CD8-positive, alpha-beta memory T cell (primary cell): Measurements from ENCODE around the gene NQO2. TPM values are rescaled to one million over a fixed set of nuclear protein-coding genes. Genes with fewer than 3 reads are reported as not detected.

Experiments
- CTCF ChIA-PET: fragments of 350-600 bp; sonication (Branson Sonifier 250); formaldehyde crosslinking; loops from one replicate; lab custom pipeline; 2021; ENCODE audit warnings: antibody characterized with exemption; lab: Charles Lee
- POLR2A ChIA-PET: fragments of 350-600 bp; sonication (Branson Sonifier 250); formaldehyde crosslinking; loops from one replicate; lab custom pipeline; 2021; ENCODE audit warnings: antibody characterized with exemption; lab: Charles Lee
- DNase-seq, 5 donors: peaks; one replicate each; pipeline versions ENCODE4 v3.0.0 to v3.0.0-alpha.2; 2020 to 2022; ENCODE audit warnings: mixed read lengths in 1 of 5
- H3K27ac ChIP-seq: one replicate; pipeline ENCODE4 v1.7.0; 2013; ENCODE audit warnings: low read depth, mild to moderate bottlenecking, low read length, moderate library complexity
- H3K27me3 ChIP-seq: 2 replicates; pipeline ENCODE4 v1.7.0; 2013; ENCODE audit warnings: low read length, mild to moderate bottlenecking; ENCODE audit not compliant: insufficient read depth, poor library complexity, severe bottlenecking
- H3K36me3 ChIP-seq: 2 replicates; pipeline ENCODE4 v1.7.0; 2013; ENCODE audit warnings: mild to moderate bottlenecking, low read length, moderate library complexity; ENCODE audit not compliant: insufficient read depth
- H3K4me1 ChIP-seq: 2 replicates; pipeline ENCODE4 v1.7.0; 2013; ENCODE audit warnings: mild to moderate bottlenecking, low read length, moderate library complexity; ENCODE audit not compliant: insufficient read depth
- H3K4me3 ChIP-seq: 2 replicates; pipeline ENCODE4 v1.7.0; 2013; ENCODE audit warnings: mild to moderate bottlenecking, low read length
- H3K9me3 ChIP-seq: 2 replicates; pipeline ENCODE4 v1.7.0; 2013; ENCODE audit warnings: mild to moderate bottlenecking, low read length
- H3K27ac Mint-ChIP-seq, 8 donors: one replicate each; pipeline ENCODE4 v1.8.0; 2020 to 2021; ENCODE audit warnings: mixed read lengths in 8 of 8, mild to moderate bottlenecking in 6 of 8, inconsistent platforms in 3 of 8, moderate library complexity in 3 of 8
- H3K27me3 Mint-ChIP-seq, 2 donors: one replicate each; pipeline ENCODE4 v1.8.0; 2020 to 2021; ENCODE audit warnings: mixed read lengths in 2 of 2, mild to moderate bottlenecking in 1 of 2, moderate library complexity in 1 of 2
- H3K36me3 Mint-ChIP-seq, 3 donors: one replicate each; pipeline ENCODE4 v1.8.0; 2020 to 2021; ENCODE audit warnings: mixed read lengths in 3 of 3, inconsistent platforms in 1 of 3, mild to moderate bottlenecking in 1 of 3
- H3K4me1 Mint-ChIP-seq, 3 donors: one replicate each; pipeline ENCODE4 v1.8.0; 2020 to 2021; ENCODE audit warnings: mixed read lengths in 3 of 3, inconsistent platforms in 1 of 3, mild to moderate bottlenecking in 1 of 3
- H3K4me3 Mint-ChIP-seq, 7 donors: one replicate each; pipeline ENCODE4 v1.8.0; 2020 to 2021; ENCODE audit warnings: mixed read lengths in 7 of 7, mild to moderate bottlenecking in 6 of 7, moderate library complexity in 4 of 7, inconsistent platforms in 2 of 7
- H3K9me3 Mint-ChIP-seq, 5 donors: one replicate each; pipeline ENCODE4 v1.8.0; 2020 to 2022; ENCODE audit warnings: mixed read lengths in 5 of 5, mild to moderate bottlenecking in 3 of 5, moderate library complexity in 2 of 5, inconsistent platforms in 1 of 5
- polyA plus RNA-seq: library from polyadenylated mRNA; unstranded; fragments of 300-500 nt; fragmentation: Illumina TruSeq; gene quantifications from one replicate; pipeline ENCODE4 v1.2.3, GENCODE V29; 2021
- total RNA-seq, 2 experiments: library from RNA; stranded (reverse); gene quantifications; one replicate each; pipeline ENCODE4 v1.2.3, GENCODE V29; 2021

Gene NQO2
- total and polyA plus RNA-seq, 3 experiments from 2014 or later: 15.6 to 53.5 (median 18.5) TPM

DNA sequence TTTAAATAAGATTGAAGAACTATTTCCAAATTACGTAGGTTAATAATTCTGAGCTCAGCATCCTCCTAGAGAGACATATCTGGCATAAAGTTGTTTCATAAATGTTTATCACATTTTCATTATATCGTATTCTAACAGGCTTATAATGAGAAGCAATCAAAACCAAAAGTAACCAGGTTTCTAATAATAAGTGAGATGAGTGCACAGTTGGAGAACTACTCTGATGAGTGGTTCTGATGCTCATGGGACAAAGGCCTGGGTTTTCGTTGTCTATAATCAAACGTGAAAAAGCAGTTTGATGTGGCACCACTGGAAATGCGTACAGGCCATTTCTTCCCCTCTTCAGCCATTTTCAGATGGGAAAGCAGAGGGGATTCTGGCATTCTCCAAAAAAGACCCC is 23.6 kb upstream of the NQO2 start:
- no peaks in the 10 kb centered on the region for H3K27me3 ChIP-seq
- ChIA-PET CTCF (interaction anchor here (0.9 to 8.6 kb wide), 5 partner anchors 9 to 226 kb away, joined by 3 to 65 read pairs (median 3); partner anchors contain the start of gene MYLK4), POLR2A (no interaction called here)
- no peaks in the 10 kb centered on the region for H3K9me3 Mint-ChIP-seq
- H3K27me3 Mint-ChIP-seq: peaks cover 7 to 14% of the 10 kb centered on the region in 2 donors
- no peaks in the 10 kb centered on the region for H3K9me3 ChIP-seq
- H3K4me1 ChIP-seq: peaks cover 12% of the 10 kb centered on the region
- no peak for DNase-seq
- H3K4me1 Mint-ChIP-seq: peaks cover 16 to 36% (median 23%) of the 10 kb centered on the region in 3 donors
- H3K27ac Mint-ChIP-seq: peak overlapping the region in 1 of 8 donors; percentile 60
- no peak overlapping the region for H3K4me3 ChIP-seq
- no peaks in the 10 kb centered on the region for H3K36me3 ChIP-seq
- peak overlapping the region in 3 of 7 donors; percentile 24 to 89 (median 80) for H3K4me3 Mint-ChIP-seq
- H3K27ac ChIP-seq: no peak overlapping the region
- peaks cover 0 to 2% (median 0%) of the 10 kb centered on the region in 3 donors for H3K36me3 Mint-ChIP-seq

- peak overlapping the region in 2 of 8 donors; percentile 60 to 92 for H3K27ac Mint-ChIP-seq
- H3K9me3 ChIP-seq: no peaks in the 10 kb centered on the region
- peaks cover 16 to 34% (median 22%) of the 10 kb centered on the region in 3 donors for H3K4me1 Mint-ChIP-seq
- peaks cover 11% of the 10 kb centered on the region for H3K4me1 ChIP-seq
- no peak overlapping the region for H3K4me3 ChIP-seq
- H3K27me3 ChIP-seq: no peaks in the 10 kb centered on the region
- no peaks in the 10 kb centered on the region for H3K36me3 ChIP-seq
- POLR2A ChIA-PET: no interaction called here
- peaks cover 0 to 1% (median 0%) of the 10 kb centered on the region in 3 donors for H3K36me3 Mint-ChIP-seq
- CTCF ChIA-PET: interaction anchor here (1.0 to 8.6 kb wide), 4 partner anchors 8 to 226 kb away, joined by 3 to 65 read pairs (median 3); partner anchors contain the start of gene MYLK4
- no peak overlapping the region for H3K27ac ChIP-seq
- peaks cover 7 to 17% of the 10 kb centered on the region in 2 donors for H3K27me3 Mint-ChIP-seq
- no peak for DNase-seq
- no peaks in the 10 kb centered on the region for H3K9me3 Mint-ChIP-seq
- peak overlapping the region in 4 of 7 donors; percentile 15 to 89 (median 66) for H3K4me3 Mint-ChIP-seq
These were observed 23.1 kb upstream of the NQO2 start for GRCh38 chr6:2976571-2977085.

- peak overlapping the region in 2 of 7 donors; percentile 80 to 89 for H3K4me3 Mint-ChIP-seq
- no peaks in the 10 kb centered on the region for H3K27me3 ChIP-seq
- H3K4me1 Mint-ChIP-seq: peaks cover 9 to 28% (median 16%) of the 10 kb centered on the region in 3 donors
- H3K27me3 Mint-ChIP-seq: peaks cover 7 to 13% of the 10 kb centered on the region in 2 donors
- H3K27ac Mint-ChIP-seq: peak overlapping the region in 1 of 8 donors; percentile 58
- no peaks in the 10 kb centered on the region for H3K36me3 ChIP-seq
- ChIA-PET POLR2A (no interaction called here), CTCF (interaction anchor here (0.8 to 8.6 kb wide), 3 partner anchors 11 to 131 kb away, joined by 3 to 65 read pairs (median 5); no protein-coding TSS in a partner anchor)
- H3K27ac ChIP-seq: no peak overlapping the region
- H3K4me1 ChIP-seq: peaks cover 4% of the 10 kb centered on the region
- H3K36me3 Mint-ChIP-seq: no peaks in the 10 kb centered on the region
- H3K9me3 Mint-ChIP-seq: no peaks in the 10 kb centered on the region
- DNase-seq: no peak
- no peak overlapping the region for H3K4me3 ChIP-seq
- no peaks in the 10 kb centered on the region for H3K9me3 ChIP-seq
These were observed 22.4 kb upstream of the NQO2 start for GRCh38 chr6:2977290-2977689.

DNA sequence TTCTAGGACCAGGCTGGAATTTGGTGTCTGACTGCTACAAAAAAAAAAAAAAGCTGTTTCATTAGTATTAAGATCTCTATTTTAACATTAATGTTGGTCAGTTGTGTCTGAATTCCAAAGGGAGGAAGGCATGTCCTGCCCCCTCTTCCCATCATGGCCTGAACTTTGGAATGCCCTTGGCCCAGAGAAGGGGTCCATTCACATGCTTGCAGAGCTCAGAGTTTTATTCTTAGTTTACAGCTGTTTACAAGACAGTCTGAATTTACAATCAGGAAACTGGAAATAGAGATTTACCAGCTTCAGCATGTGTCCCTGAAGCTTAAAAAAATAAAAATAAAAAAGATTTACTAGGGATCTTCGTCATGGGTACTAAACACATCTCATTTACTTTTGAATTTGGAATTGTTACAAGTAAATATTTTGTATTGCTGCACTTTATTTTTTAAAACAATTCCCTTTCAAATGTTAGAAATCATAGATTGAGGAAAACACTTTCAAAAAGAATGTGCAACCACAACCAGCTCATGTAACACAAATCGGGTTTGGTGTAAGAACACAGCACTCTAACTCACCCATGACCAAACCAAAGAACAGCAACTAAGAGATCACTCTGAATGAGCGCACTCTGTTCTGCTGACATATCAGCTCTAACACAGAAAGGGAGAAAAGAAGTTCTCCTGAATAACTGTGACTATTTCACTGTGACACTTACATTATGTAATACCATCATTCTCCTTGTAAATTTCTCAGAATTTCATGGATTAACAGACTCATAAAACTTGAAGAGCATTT is 21.7 kb upstream of the NQO2 start:
- Histone ChIP-seq H3K4me1 (peaks cover 4% of the 10 kb centered on the region), H3K4me3 (no peak overlapping the region), H3K9me3 (no peaks in the 10 kb centered on the region), H3K27me3 (no peaks in the 10 kb centered on the region), H3K27ac (no peak overlapping the region), H3K36me3 (no peaks in the 10 kb centered on the region)
- no peak for DNase-seq
- H3K36me3 Mint-ChIP-seq: no peaks in the 10 kb centered on the region
- H3K4me1 Mint-ChIP-seq: peaks cover 5 to 21% (median 11%) of the 10 kb centered on the region in 3 donors
- ChIA-PET CTCF (interaction anchor here (0.8 to 8.6 kb wide), 3 partner anchors 11 to 132 kb away, joined by 3 to 65 read pairs (median 5); no protein-coding TSS in a partner anchor), POLR2A (interaction anchor here (0.6 to 0.7 kb wide), 2 partner anchors 15 to 41 kb away, joined by 3 read pairs; no protein-coding TSS in a partner anchor)
- no peak overlapping the region for H3K4me3 Mint-ChIP-seq
- no peaks in the 10 kb centered on the region for H3K9me3 Mint-ChIP-seq
- peaks cover 7 to 13% of the 10 kb centered on the region in 2 donors for H3K27me3 Mint-ChIP-seq
- peak overlapping the region in 1 of 8 donors; percentile 14 for H3K27ac Mint-ChIP-seq

DNA sequence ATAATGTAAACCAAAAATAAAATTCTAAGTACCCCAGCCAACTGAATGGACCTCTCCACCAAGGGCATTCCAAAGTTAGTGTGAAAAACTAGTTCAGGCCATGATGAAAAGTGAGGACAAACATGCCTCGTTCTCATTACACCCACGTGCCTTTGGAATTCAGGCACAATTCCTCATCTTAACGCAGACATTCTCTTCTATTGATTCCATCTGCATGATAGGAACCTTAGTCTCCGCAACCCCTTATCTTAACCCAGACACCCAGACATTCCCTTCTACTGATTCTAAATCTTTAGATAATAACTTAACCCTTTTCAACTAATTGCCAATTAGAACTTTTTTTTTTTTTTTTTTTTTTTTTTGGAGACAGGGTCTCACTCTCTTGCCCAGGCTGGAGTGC is 20.8 kb upstream of the NQO2 start:
- no peak for DNase-seq
- H3K4me1 ChIP-seq: no peaks in the 10 kb centered on the region

DNA sequence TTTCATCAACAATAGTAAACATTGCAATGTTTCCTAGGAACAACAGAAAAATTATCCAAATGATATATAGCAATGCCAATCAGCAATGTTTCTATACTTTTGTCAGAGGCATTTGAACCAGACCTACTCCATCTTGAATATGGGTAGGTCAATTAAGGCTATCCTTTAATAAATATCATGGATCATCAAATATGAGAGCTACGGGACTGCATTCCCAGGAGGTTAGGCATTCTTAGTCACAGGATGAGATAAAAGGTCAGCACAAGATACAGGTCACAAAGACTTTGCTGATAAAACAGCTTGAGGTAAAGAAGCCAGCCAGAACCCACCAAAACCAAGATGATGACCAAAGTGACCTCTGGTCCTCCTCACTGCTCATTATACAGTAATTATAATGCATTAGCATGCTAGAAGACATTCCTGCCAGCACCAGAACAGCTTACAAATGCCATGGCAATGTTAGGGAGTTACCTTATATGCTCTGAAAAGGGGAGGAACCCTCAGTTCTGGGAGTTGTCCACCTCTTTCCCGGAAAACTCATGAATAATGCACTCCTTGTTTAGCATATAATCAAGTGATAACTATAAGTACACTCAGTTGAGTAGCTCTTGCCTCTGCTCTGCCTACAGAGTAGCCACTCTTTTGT is 19.8 kb upstream of the NQO2 start:
- POLR2A ChIA-PET: no interaction called here
- Mint-ChIP-seq H3K4me3 (no peak overlapping the region), H3K27me3 (peaks cover 7 to 12% of the 10 kb centered on the region in 2 donors), H3K9me3 (no peaks in the 10 kb centered on the region), H3K36me3 (no peaks in the 10 kb centered on the region), H3K4me1 (peaks cover 0 to 9% (median 0%) of the 10 kb centered on the region in 3 donors), H3K27ac (no peak overlapping the region)
- Histone ChIP-seq H3K9me3 (no peaks in the 10 kb centered on the region), H3K27ac (no peak overlapping the region), H3K4me3 (no peak overlapping the region), H3K27me3 (no peaks in the 10 kb centered on the region), H3K4me1 (no peaks in the 10 kb centered on the region), H3K36me3 (no peaks in the 10 kb centered on the region)
- no peak for DNase-seq
- CTCF ChIA-PET: interaction anchor here (1.2 to 8.6 kb wide), 2 partner anchors 9 to 88 kb away, joined by 3 to 65 read pairs; partner anchors contain the start of gene RIPK1

More for the DNA sequence above, 20.8 kb upstream of the NQO2 start:
- POLR2A ChIA-PET: interaction anchor here (0.6 to 0.7 kb wide), 2 partner anchors 16 to 42 kb away, joined by 3 read pairs; no protein-coding TSS in a partner anchor
- Mint-ChIP-seq H3K4me3 (no peak overlapping the region), H3K27me3 (peaks cover 7 to 13% of the 10 kb centered on the region in 2 donors), H3K4me1 (peaks cover under 1 to 15% (median 5%) of the 10 kb centered on the region in 3 donors), H3K27ac (no peak overlapping the region), H3K36me3 (no peaks in the 10 kb centered on the region), H3K9me3 (no peaks in the 10 kb centered on the region)
- no peak overlapping the region for H3K27ac ChIP-seq
- H3K9me3 ChIP-seq: no peaks in the 10 kb centered on the region
- no peaks in the 10 kb centered on the region for H3K27me3 ChIP-seq
- H3K36me3 ChIP-seq: no peaks in the 10 kb centered on the region
- no peak overlapping the region for H3K4me3 ChIP-seq
- CTCF ChIA-PET: interaction anchor here (8.6 kb wide), 1 partner anchor 10 kb away, joined by 65 read pairs; no protein-coding TSS in a partner anchor

- no peaks in the 10 kb centered on the region for H3K4me1 ChIP-seq
- no peaks in the 10 kb centered on the region for H3K27me3 ChIP-seq
- Mint-ChIP-seq H3K36me3 (no peaks in the 10 kb centered on the region), H3K9me3 (no peaks in the 10 kb centered on the region), H3K27me3 (peaks cover 7 to 12% of the 10 kb centered on the region in 2 donors), H3K4me3 (no peak overlapping the region), H3K4me1 (peaks cover 0 to 9% (median 0%) of the 10 kb centered on the region in 3 donors), H3K27ac (no peak overlapping the region)
- ChIA-PET CTCF (interaction anchor here (1.1 to 8.6 kb wide), 3 partner anchors 8 to 88 kb away, joined by 3 to 65 read pairs (median 4); partner anchors contain the start of gene RIPK1), POLR2A (no interaction called here)
- H3K9me3 ChIP-seq: no peaks in the 10 kb centered on the region
- H3K36me3 ChIP-seq: no peaks in the 10 kb centered on the region
- no peak overlapping the region for H3K27ac ChIP-seq
- no peak for DNase-seq
- H3K4me3 ChIP-seq: no peak overlapping the region
These were observed 19.2 kb upstream of the NQO2 start for GRCh38 chr6:2980465-2980855.
